H1 (cell line): ENCODE measurements around the gene WASHC3. TPM values are rescaled to one million over a fixed set of nuclear protein-coding genes. Genes with fewer than 3 reads are reported as not detected.

Source experiments
- CTCF ChIA-PET: fragments of 300-600 bp; sonication (Branson Sonifier 250); formaldehyde crosslinking; loops from one replicate; lab custom pipeline; 2021; ENCODE audit not compliant: partially characterized antibody; lab: Charles Lee
- POLR2A ChIA-PET: fragments of 300-600 bp; sonication (Branson Sonifier 250); formaldehyde crosslinking; loops from one replicate; lab custom pipeline; 2021; ENCODE audit warnings: inconsistent platforms; ENCODE audit not compliant: partially characterized antibody; lab: Charles Lee
- DNase-seq, 2 experiments: peaks; one replicate each; pipeline versions ENCODE4 v3.0.0 to v3.0.0-alpha.2; 2010 to 2022; ENCODE audit warnings: low spot score in 2 of 2, low read depth in 1 of 2, mixed read lengths in 1 of 2
- FAIRE-seq: peaks from 2 replicates; lab custom pipeline; 2011; peaks lifted over from hg19 to GRCh38; lab: Jason Lieb, UNC
- H2AFZ ChIP-seq: 2 replicates; pipeline ENCODE4 v1.8.1; 2012; ENCODE audit warnings: low read length, inconsistent platforms
- H2AK5ac ChIP-seq: 2 replicates; pipeline ENCODE4 v1.6.1; 2013; ENCODE audit warnings: low read depth, low read length
- H2BK120ac ChIP-seq: replicated peaks from 2 replicates; pipeline ENCODE3; 2013; ENCODE audit warnings: low read depth, low read length, inconsistent platforms
- H2BK12ac ChIP-seq: 2 replicates; pipeline ENCODE4 v1.6.1; 2013; ENCODE audit warnings: low read depth, low read length
- H2BK15ac ChIP-seq: 2 replicates; pipeline ENCODE4 v1.6.1; 2013; ENCODE audit warnings: low read length
- H2BK20ac ChIP-seq: 2 replicates; pipeline ENCODE4 v1.6.1; 2013; ENCODE audit warnings: low read length
- H2BK5ac ChIP-seq: 2 replicates; pipeline ENCODE4 v1.6.1; 2013; ENCODE audit warnings: low read depth, low read length
- H3K14ac ChIP-seq: 2 replicates; pipeline ENCODE4 v1.6.1; 2013; ENCODE audit warnings: inconsistent platforms; ENCODE audit not compliant: insufficient read length
- H3K18ac ChIP-seq: 2 replicates; pipeline ENCODE4 v1.6.1; 2013; ENCODE audit warnings: low read length; ENCODE audit errors: extremely low read depth
- H3K23ac ChIP-seq: 2 replicates; pipeline ENCODE4 v1.6.1; 2013; ENCODE audit warnings: inconsistent platforms; ENCODE audit not compliant: insufficient read length
- H3K23me2 ChIP-seq: 2 replicates; pipeline ENCODE4 v1.6.1; 2013; ENCODE audit warnings: low read depth, low read length
- H3K27ac ChIP-seq: 2 replicates; pipeline ENCODE4 v1.6.1; 2011; ENCODE audit warnings: low read depth, low read length, inconsistent platforms
- H3K27me3 ChIP-seq, 4 experiments: replicated peaks in 1 of 4; 1 replicate in 1 of 4; 2 replicates in 3 of 4; pipeline versions ENCODE4 v1.6.1 to v1.8.1; 2011 to 2013; ENCODE audit warnings: low read length in 3 of 4, mild to moderate bottlenecking in 3 of 4, inconsistent platforms in 2 of 4, mixed read lengths in 2 of 4, moderate library complexity in 1 of 4; ENCODE audit not compliant: control insufficient read depth in 3 of 4, insufficient read depth in 3 of 4; ENCODE audit errors: extremely low read depth in 1 of 4
- H3K36me3 ChIP-seq, 4 experiments: 2 replicates each; pipeline versions ENCODE4 v1.6.1 to v1.8.1; 2011 to 2013; ENCODE audit warnings: mild to moderate bottlenecking in 4 of 4, low read length in 3 of 4, moderate library complexity in 2 of 4, control low read depth in 1 of 4, inconsistent platforms in 1 of 4; ENCODE audit not compliant: insufficient read depth in 4 of 4, control insufficient read depth in 2 of 4
- H3K4ac ChIP-seq: replicated peaks from 2 replicates; pipeline ENCODE3; 2013; ENCODE audit warnings: low read length, low read depth, mixed read lengths, inconsistent platforms; ENCODE audit not compliant: insufficient read length
- H3K4me1 ChIP-seq, 4 experiments: replicated peaks in 1 of 4; 1 replicate in 1 of 4; 2 replicates in 3 of 4; pipeline versions ENCODE4 v1.6.1 to v1.8.1; 2011 to 2013; ENCODE audit warnings: low read length in 3 of 4, inconsistent platforms in 2 of 4, mixed read lengths in 1 of 4; ENCODE audit not compliant: insufficient read depth in 4 of 4, control insufficient read depth in 3 of 4
- H3K4me2 ChIP-seq, 2 experiments: 2 replicates each; pipeline versions ENCODE4 v1.6.1 to v1.8.1; 2011 to 2013; ENCODE audit warnings: low read depth in 2 of 2, low read length in 2 of 2, control low read depth in 1 of 2, inconsistent platforms in 1 of 2, mild to moderate bottlenecking in 1 of 2; ENCODE audit not compliant: insufficient read depth in 1 of 2
- H3K4me3 ChIP-seq, 4 experiments: fragments of 200-600, 300-600 bp in 1 of 4; sonication (generic), shearing (Covaris generic), sonication (Bioruptor Twin) in 1 of 4; 2 replicates each; pipeline versions ENCODE4 v1.5.1 to v1.8.1; 2011 to 2016; ENCODE audit warnings: low read length in 4 of 4, low read depth in 3 of 4, control low read depth in 2 of 4, inconsistent platforms in 2 of 4, mild to moderate bottlenecking in 2 of 4, mixed read lengths in 1 of 4, moderate library complexity in 1 of 4; ENCODE audit not compliant: insufficient read depth in 2 of 4; ENCODE audit errors: extremely low read depth in 1 of 4
- H3K56ac ChIP-seq: replicated peaks from 2 replicates; pipeline ENCODE3; 2013; ENCODE audit warnings: low read depth, mild to moderate bottlenecking, mixed read lengths, low read length, inconsistent platforms; ENCODE audit not compliant: insufficient read length
- H3K79me1 ChIP-seq: 2 replicates; pipeline ENCODE4 v1.6.1; 2013; ENCODE audit warnings: low read depth, low read length, control low read depth
- H3K79me2 ChIP-seq, 2 experiments: 2 replicates each; pipeline versions ENCODE4 v1.6.1 to v1.8.1; 2012 to 2013; ENCODE audit warnings: low read length in 2 of 2, mild to moderate bottlenecking in 2 of 2, inconsistent platforms in 1 of 2; ENCODE audit not compliant: insufficient read depth in 2 of 2, control insufficient read depth in 1 of 2
- H3K9ac ChIP-seq, 4 experiments: replicated peaks in 1 of 4; 1 replicate in 1 of 4; 2 replicates in 3 of 4; pipeline versions ENCODE4 v1.6.1 to v1.8.1; 2011 to 2013; ENCODE audit warnings: low read depth in 3 of 4, low read length in 3 of 4, control low read depth in 2 of 4, mild to moderate bottlenecking in 2 of 4, moderate library complexity in 2 of 4, inconsistent platforms in 1 of 4; ENCODE audit errors: extremely low read depth in 1 of 4
- H3K9me3 ChIP-seq, 2 experiments: 2 replicates each; pipeline versions ENCODE4 v1.6.1 to v1.8.1; 2012 to 2013; ENCODE audit warnings: mild to moderate bottlenecking in 2 of 2, moderate library complexity in 2 of 2, control low read depth in 1 of 2, inconsistent platforms in 1 of 2, low read depth in 1 of 2, low read length in 1 of 2, mixed read lengths in 1 of 2; ENCODE audit not compliant: insufficient read depth in 2 of 2
- H4K20me1 ChIP-seq, 2 experiments: replicated peaks in 1 of 2; 2 replicates each; pipeline versions ENCODE3 to v1.8.1; 2011 to 2013; ENCODE audit warnings: inconsistent platforms in 2 of 2, low read length in 2 of 2, mild to moderate bottlenecking in 1 of 2; ENCODE audit not compliant: insufficient read depth in 2 of 2, control insufficient read depth in 1 of 2
- H4K5ac ChIP-seq: 2 replicates; pipeline ENCODE4 v1.6.1; 2013; ENCODE audit warnings: low read length, low read depth, mixed read lengths, inconsistent platforms; ENCODE audit not compliant: insufficient read length
- H4K8ac ChIP-seq: 2 replicates; pipeline ENCODE4 v1.8.0; 2013; ENCODE audit warnings: mild to moderate bottlenecking, moderate library complexity, low read length, inconsistent platforms; ENCODE audit not compliant: insufficient read depth; ENCODE audit errors: extremely low read depth
- H4K91ac ChIP-seq: replicated peaks from 2 replicates; pipeline ENCODE3; 2013; ENCODE audit warnings: low read length, mixed read lengths, inconsistent platforms; ENCODE audit not compliant: insufficient read length
- CTBP2 ChIP-seq: IDR thresholded peaks from 2 replicates; pipeline ENCODE4 v1.7.0; 2011; ENCODE audit warnings: borderline replicate concordance, mild to moderate bottlenecking, moderate library complexity, mixed read lengths, low read length; ENCODE audit not compliant: insufficient read depth, insufficient read length
- KDM1A ChIP-seq: fragments of 200-600, 300-600 bp; sonication (generic); IDR thresholded peaks from 2 replicates; pipeline ENCODE4 v1.7.1; 2016; ENCODE audit warnings: mild to moderate bottlenecking, low read length, borderline replicate concordance
- POLR2A ChIP-seq, 2 experiments: IDR thresholded peaks; 1 replicate in 1 of 2; 2 replicates in 1 of 2; pipeline ENCODE4 v1.6.1; 2011; ENCODE audit warnings: low read depth in 2 of 2, low read length in 2 of 2, mild to moderate bottlenecking in 2 of 2; ENCODE audit errors: control extremely low read depth in 1 of 2
- WGBS, 2 experiments: shearing (Covaris generic) in 1 of 2; methylation state at CpG; one replicate each; pipeline versions ENCODE4 v1.1.6 to v1.1.7; 2013 to 2015; ENCODE audit warnings: low lambda C conversion rate in 2 of 2, mixed read lengths in 2 of 2, inconsistent platforms in 1 of 2, low coverage in 1 of 2, missing lambda C conversion rate in 1 of 2; ENCODE audit not compliant: insufficient replicate concordance in 2 of 2, insufficient coverage in 1 of 2, insufficient read length in 1 of 2; ENCODE audit errors: extremely low coverage in 1 of 2, missing lambda C conversion rate in 1 of 2; 5-methylcytosine and 5-hydroxymethylcytosine counted together
- polyA plus RNA-seq, 7 experiments: library from polyadenylated mRNA; depleted of rRNA in 3 of 7; stranded (reverse) in 5 of 7; unstranded in 2 of 7; fragments of >200 nt in 5 of 7; fragments of 200-250 nt in 2 of 7; gene quantifications; 1 replicate in 5 of 7; 2 replicates in 1 of 7; 4 replicates in 1 of 7; pipeline versions ENCODE4 v1.2.1 to v1.2.3, GENCODE V29; 2011 to 2013; ENCODE audit warnings: missing spikeins in 2 of 7, mixed read lengths in 2 of 7
- total RNA-seq: library from RNA; stranded (reverse); fragmentation: NEBNext Ultra II Directional; extraction: Animal tissue kit (Norgen Biotek cat#: 25700); gene quantifications from 2 replicates; pipeline ENCODE4 v1.2.1, GENCODE V29; 2021

The WASHC3 gene
- total and polyA plus RNA-seq, 2 of the 8 experiments (the other 6 are each of a cell fraction or from before 2014, with no cell fraction given), result 7.4 to 8.3 TPM

GRCh38 chr12:102051431-102051965 is 10.3 kb downstream of the WASHC3 start:
- no peak overlapping the region for H3K4me2 ChIP-seq
- no peak overlapping the region for H2BK15ac ChIP-seq
- H3K56ac ChIP-seq, result no peak overlapping the region
- H3K27ac ChIP-seq, result no peak overlapping the region
- 85% methylated on average over 1 of the region's 1 CpG; no CpG with 5 or more reads in 1 of the 2 experiments for WGBS, 2 experiments
- no peak overlapping the region for H2AK5ac ChIP-seq
- no peaks in the 10 kb centered on the region for H3K23me2 ChIP-seq
- H3K4me3 ChIP-seq, result no peak overlapping the region
- H3K14ac ChIP-seq, result no peak overlapping the region
- no peak overlapping the region for H2BK5ac ChIP-seq
- H3K18ac ChIP-seq, result no peak overlapping the region
- H3K4me1 ChIP-seq, result no peaks in the 10 kb centered on the region
- DNase-seq, result no peak
- H3K23ac ChIP-seq, result no peak overlapping the region
- no peaks in the 10 kb centered on the region for H3K36me3 ChIP-seq
- no peak overlapping the region for H4K91ac ChIP-seq
- H3K79me1 ChIP-seq, result no peaks in the 10 kb centered on the region
- no peaks in the 10 kb centered on the region for H3K79me2 ChIP-seq
- H4K8ac ChIP-seq, result no peak overlapping the region
- H2AFZ ChIP-seq, result no peak overlapping the region
- no peak overlapping the region for H4K5ac ChIP-seq
- H3K4ac ChIP-seq, result no peak overlapping the region
- H3K9me3 ChIP-seq, result no peaks in the 10 kb centered on the region
- no peaks in the 10 kb centered on the region for H3K27me3 ChIP-seq
- no peak overlapping the region for H2BK120ac ChIP-seq
- TF ChIP-seq CTBP2 (no peak), POLR2A (IDR thresholded peaks at IDR 0.05; ENCODE audit: control extremely low read depth in 1 of 2, low read depth in 2 of 2, low read length in 2 of 2) (no peak), KDM1A (no peak)
- H2BK20ac ChIP-seq, result no peak overlapping the region
- H4K20me1 ChIP-seq, result no peaks in the 10 kb centered on the region
- H2BK12ac ChIP-seq, result no peak overlapping the region
- ChIA-PET POLR2A (no interaction called here), CTCF (interaction anchor here (1.0 kb wide), 1 partner anchor 7 kb away, joined by 3 read pairs; no protein-coding TSS in a partner anchor)
- no peak overlapping the region for H3K9ac ChIP-seq
- FAIRE-seq, result no peak
